Measurements from ENCODE around the gene COQ10A.

DNA sequence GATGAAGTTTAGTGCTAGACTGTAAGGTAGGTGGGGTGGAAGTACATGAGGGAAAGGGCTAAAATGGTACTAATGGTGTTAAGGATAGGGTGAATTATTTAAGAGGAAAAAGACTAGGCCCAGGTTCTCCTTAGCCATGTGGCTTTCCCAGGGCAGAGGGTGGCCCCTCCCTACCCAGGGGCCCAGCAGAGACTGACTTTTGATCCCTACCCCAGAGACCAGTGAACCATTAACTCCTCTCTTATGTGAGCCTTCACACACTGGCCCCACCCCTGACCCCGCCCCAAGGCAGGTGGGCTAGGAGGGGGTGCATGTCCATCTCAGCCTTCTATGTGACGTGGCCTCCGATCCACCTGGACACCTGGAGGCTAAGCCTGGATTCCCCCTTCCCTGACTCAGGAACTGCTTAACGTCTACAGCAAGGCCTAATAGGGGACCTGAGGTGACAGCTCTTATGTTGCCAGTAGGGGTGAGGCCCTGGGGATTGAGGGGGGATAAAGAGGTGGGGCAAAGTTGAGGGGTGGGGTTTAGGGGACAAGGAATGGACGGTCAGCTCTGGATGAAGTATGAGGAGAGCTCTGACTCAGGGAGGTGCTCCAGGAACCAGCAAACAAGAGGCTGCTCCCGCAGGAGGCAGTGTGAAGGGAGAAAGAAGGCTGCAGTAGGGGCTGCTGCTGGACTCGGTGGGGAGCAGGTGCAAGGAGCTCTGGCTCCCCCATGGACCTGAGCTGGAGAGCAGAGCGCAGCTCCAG lies 36.1 kb upstream of the COQ10A start:
- TF ChIP-seq, protein P1, sequence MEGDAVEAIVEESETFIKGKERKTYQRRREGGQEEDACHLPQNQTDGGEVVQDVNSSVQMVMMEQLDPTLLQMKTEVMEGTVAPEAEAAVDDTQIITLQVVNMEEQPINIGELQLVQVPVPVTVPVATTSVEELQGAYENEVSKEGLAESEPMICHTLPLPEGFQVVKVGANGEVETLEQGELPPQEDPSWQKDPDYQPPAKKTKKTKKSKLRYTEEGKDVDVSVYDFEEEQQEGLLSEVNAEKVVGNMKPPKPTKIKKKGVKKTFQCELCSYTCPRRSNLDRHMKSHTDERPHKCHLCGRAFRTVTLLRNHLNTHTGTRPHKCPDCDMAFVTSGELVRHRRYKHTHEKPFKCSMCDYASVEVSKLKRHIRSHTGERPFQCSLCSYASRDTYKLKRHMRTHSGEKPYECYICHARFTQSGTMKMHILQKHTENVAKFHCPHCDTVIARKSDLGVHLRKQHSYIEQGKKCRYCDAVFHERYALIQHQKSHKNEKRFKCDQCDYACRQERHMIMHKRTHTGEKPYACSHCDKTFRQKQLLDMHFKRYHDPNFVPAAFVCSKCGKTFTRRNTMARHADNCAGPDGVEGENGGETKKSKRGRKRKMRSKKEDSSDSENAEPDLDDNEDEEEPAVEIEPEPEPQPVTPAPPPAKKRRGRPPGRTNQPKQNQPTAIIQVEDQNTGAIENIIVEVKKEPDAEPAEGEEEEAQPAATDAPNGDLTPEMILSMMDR (IDR thresholded peaks at IDR 0.05; ENCODE audit: low read length), result no peak
- TF ChIP-seq EZH2 (optimal IDR thresholded peaks at IDR 0.05; ENCODE audit: low read depth, low read length) (no peak), EZH2phosphoT487 (IDR thresholded peaks at IDR 0.05; ENCODE audit: low read length) (no peak)
